Smooth muscle cell of the umbilical artery (primary cell): ENCODE measurements around the gene HCAR1. TPM values are rescaled to one million over a fixed set of nuclear protein-coding genes. Genes with fewer than 3 reads are reported as not detected.

Source experiments
- total RNA-seq: library from RNA; depleted of rRNA; stranded (reverse); fragments of >200 nt; gene quantifications from 2 replicates; pipeline ENCODE4 v1.2.3, GENCODE V29; 2014

Gene HCAR1, protein sequence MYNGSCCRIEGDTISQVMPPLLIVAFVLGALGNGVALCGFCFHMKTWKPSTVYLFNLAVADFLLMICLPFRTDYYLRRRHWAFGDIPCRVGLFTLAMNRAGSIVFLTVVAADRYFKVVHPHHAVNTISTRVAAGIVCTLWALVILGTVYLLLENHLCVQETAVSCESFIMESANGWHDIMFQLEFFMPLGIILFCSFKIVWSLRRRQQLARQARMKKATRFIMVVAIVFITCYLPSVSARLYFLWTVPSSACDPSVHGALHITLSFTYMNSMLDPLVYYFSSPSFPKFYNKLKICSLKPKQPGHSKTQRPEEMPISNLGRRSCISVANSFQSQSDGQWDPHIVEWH
- not detected in 2 replicates for total RNA-seq

DNA sequence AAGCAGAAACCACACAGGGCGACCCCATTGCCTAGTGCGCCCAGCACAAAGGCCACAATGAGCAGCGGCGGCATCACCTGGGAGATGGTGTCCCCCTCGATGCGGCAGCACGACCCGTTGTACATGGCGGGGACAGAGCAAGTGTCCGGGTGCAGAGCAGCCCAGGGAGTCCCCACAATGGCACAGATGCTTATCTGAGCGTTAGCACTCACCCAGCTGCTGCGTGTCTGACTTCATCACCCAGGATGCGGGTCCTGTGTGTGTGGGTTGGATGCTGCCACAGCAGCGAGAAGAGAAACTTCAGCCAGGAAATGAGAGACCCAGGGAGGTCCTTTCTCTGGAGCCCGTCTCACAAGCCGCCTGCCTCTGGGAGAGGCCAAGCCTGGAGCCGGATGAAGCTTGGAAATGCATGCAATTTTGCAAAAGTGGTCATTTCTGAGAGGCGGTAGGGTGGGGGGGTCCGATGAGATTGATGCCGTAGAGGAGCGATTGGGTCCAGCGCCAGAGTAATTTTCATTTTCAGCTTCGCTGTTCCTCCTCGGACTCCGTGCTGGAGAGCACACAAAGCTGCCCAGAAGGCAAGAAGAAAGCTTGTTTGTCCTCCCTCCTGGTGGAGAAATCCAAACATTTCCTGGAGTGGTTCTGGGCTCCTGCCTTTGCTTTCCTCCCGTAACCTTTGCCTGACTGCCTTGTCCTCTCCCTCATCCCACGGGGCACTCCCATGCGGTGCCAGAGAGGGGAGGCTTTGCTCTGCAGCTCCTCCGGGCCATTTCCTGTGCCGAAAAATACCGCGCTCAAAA lies at the start of gene HCAR1:
HCAR1 (minus strand) TSS at position 630 of the 800 bp plus-strand sequence; CDS start at position 125, 505 bp downstream.

DNA sequence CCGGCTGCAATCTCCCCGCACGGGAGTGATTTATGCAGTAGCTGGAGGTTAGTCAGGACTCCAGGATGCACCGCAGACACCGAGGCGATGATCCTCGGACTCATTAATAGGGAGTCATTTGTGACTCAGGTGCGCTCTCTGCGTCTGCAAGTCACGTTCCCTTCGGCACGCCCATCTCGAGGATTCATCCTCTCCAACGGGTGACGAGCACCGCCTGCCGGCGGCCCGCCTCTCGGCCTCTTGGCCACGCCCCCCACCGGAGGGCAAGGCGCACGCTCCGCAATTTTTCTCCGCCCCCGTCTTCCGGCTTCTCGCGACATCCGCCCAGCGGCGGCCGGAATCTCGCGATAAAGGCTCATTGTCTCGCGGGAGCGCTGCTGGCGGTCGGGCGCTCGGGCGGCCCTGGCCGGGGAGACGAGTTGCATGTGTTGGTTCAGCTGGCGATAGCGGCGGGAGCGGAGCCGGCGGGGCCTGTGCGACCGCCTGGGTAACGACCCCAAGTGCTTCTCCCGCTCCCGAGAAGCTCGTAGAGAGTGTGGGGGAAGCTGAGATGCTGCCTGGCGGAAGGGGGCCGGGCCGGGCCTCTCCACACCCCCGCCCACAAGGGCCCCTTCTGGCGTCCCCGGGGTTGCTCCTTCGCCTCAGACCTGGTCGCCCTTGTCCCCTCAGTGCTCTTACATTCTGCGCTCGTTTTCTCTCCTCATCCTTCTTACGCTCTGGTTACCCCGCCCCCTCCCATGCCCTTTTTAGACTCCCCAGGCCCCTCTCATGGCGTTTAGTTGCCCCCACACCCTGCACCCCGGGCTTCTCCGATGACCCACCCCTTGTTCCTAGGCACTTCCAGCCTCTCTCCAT lies 22.0 kb upstream of the HCAR1 start, which contains the start of gene DENR:
DENR (plus strand) TSS at position 361 of the 855 bp plus-strand sequence. CDS start 878 bp downstream, outside the sequence.

DNA sequence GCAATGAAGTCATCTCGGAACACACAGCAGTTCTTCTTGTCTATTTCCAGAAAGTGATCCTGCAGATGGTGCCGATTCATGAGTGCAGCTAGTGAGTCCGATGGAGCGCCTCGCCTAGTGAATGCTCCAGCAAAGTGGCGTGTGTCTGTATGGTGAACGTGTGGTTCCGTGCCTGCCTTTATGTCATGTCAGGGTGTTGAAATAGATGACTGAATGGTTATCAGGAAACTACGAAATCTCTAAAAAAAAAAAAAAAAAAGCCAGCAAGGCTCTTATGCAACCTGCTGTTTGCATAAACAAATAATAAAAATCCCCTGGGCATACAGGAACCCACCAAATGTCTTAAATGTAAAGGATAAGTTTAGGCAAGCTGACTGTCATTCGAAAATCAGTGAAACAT lies 14.0 kb downstream of the HCAR1 start, which contains the start of gene HCAR3:
HCAR3 (minus strand) TSS at position 154 of the 400 bp plus-strand sequence; CDS start at position 80, 74 bp downstream.

DNA sequence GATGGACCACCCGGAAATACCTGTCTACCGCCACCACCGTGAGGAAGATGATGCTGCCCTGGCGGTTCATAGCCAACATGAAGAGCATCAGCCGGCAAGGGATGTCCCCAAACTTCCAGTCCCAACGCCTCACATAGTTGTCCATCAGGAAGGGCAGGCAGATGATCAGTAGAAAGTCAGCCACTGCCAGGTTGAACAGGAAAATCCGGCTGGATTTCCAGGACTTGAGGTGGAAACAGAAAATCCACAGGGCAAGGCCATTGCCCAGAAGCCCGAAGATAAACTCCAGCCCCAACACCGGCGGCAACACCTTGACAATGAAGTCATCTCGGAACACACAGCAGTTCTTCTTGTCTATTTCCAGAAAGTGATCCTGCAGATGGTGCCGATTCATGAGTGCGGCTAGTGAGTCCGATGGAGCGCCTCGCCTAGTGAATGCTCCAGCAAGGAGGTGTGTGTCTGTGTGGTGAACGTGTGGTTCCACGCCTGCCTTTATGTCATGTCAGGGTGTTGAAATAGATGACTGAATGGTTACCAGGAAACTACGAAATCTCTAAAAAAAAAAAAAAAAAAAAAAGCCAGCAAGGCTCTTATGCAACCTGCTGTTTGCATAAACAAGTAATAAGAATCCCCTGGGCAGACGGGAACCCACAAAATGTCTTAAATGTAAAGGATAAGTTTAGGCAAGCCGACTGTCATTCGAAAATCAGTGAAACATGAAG lies 27.6 kb downstream of the HCAR1 start, which contains the start of gene HCAR2:
HCAR2 (minus strand) TSS at position 468 of the 722 bp plus-strand sequence; CDS start at position 394, 74 bp downstream.

Other genes with a start within 250 kb of the HCAR1 start
- 11.9 and 15.8 TPM in 2 replicates for gene ZCCHC8, start 229.9 kb downstream of the HCAR1 start, total RNA-seq
- gene RSRC2, start 203.9 kb downstream of the HCAR1 start, total RNA-seq = 45.2 and 49.6 TPM in 2 replicates
- gene KNTC1, start 203.6 kb downstream of the HCAR1 start, total RNA-seq = 8.6 and 25.7 TPM in 2 replicates
- gene HCAR2, start 27.5 kb downstream of the HCAR1 start, total RNA-seq = not detected in 2 replicates
- not detected in 2 replicates for gene HCAR3, start 14.0 kb downstream of the HCAR1 start, total RNA-seq
- gene DENR, start 22.0 kb upstream of the HCAR1 start, total RNA-seq = 26.1 and 36.2 TPM in 2 replicates
- gene CCDC62, start 43.7 kb upstream of the HCAR1 start, total RNA-seq = 0.89 and 0.97 TPM in 2 replicates
- 5.9 and 12.6 TPM in 2 replicates for gene HIP1R, start 104.6 kb upstream of the HCAR1 start, total RNA-seq
- 14.3 and 19.3 TPM in 2 replicates for gene VPS37B, start 165.3 kb upstream of the HCAR1 start, total RNA-seq
- gene ABCB9, start 235.6 kb upstream of the HCAR1 start, total RNA-seq = 8.9 and 9.2 TPM in 2 replicates
- gene OGFOD2, start 244.4 kb upstream of the HCAR1 start, total RNA-seq = 8.6 and 10.1 TPM in 2 replicates
- gene ARL6IP4, start 249.8 kb upstream of the HCAR1 start, total RNA-seq = 105 and 114 TPM in 2 replicates